Suprapubic skin (tissue), 4 donors: ENCODE results near the gene CAMK2D.

Source experiments
- CTCF ChIP-seq, 2 donors: fragments of 200-600 bp in 1 of 2; fragments of 450-650 bp in 1 of 2; sonication (generic) in 1 of 2; IDR thresholded peaks; one replicate each; pipeline ENCODE4 v1.5.1; 2016 to 2019; ENCODE audit warnings: antibody characterized with exemption in 2 of 2, mild to moderate bottlenecking in 1 of 2, moderate library complexity in 1 of 2
- EP300 ChIP-seq: sonication (generic); formaldehyde crosslinking; IDR thresholded peaks from one replicate; pipeline ENCODE4 v1.6.1; 2017; ENCODE audit warnings: antibody characterized with exemption
- POLR2A ChIP-seq, 2 donors: fragments of 450-650 bp; IDR thresholded peaks; one replicate each; pipeline ENCODE4 v1.6.1; 2017; ENCODE audit warnings: antibody characterized with exemption in 2 of 2, mild to moderate bottlenecking in 2 of 2, moderate library complexity in 2 of 2
- POLR2AphosphoS5 ChIP-seq, 3 donors: sonication (generic); formaldehyde crosslinking; IDR thresholded peaks; one replicate each; pipeline ENCODE4 v1.6.1; 2017; ENCODE audit warnings: antibody characterized with exemption in 3 of 3

- TF ChIP-seq EP300 (no peak), CTCF (IDR thresholded peaks at IDR 0.05) (no peak), POLR2A (IDR thresholded peaks at IDR 0.05) (no peak), POLR2AphosphoS5 (IDR thresholded peaks at IDR 0.05) (no peak)
Observed at GRCh38 chr4:113505044-113505443, 256.5 kb downstream of the CAMK2D start.
